SU-DHL-6 (cell line): ENCODE measurements around the gene CXXC5.

Source experiments
- H2AFZ ChIP-seq: fragments of 200-600 bp; sonication (generic); 2 replicates; pipeline ENCODE4 v1.6.1; 2014; ENCODE audit warnings: low read depth, mild to moderate bottlenecking, moderate library complexity, mixed read lengths, antibody characterized with exemption, low read length; ENCODE audit not compliant: severe bottlenecking
- H3F3A ChIP-seq: fragments of 200-600 bp; shearing (Covaris generic); 2 replicates; pipeline ENCODE4 v1.6.0; 2016; ENCODE audit warnings: antibody characterized with exemption, mild to moderate bottlenecking; ENCODE audit not compliant: insufficient read depth
- H3K27ac ChIP-seq: fragments of 200-600 bp; sonication (generic); 2 replicates; pipeline ENCODE4 v1.5.1; 2016; ENCODE audit warnings: low read depth, mild to moderate bottlenecking, low read length, moderate library complexity, mixed read lengths
- H3K27me3 ChIP-seq: fragments of 200-600 bp; sonication (generic), shearing (Covaris generic); 2 replicates; pipeline ENCODE4 v1.6.0; 2014; ENCODE audit warnings: mild to moderate bottlenecking, low read length
- H3K36me3 ChIP-seq: fragments of 200-600 bp; sonication (generic); 2 replicates; pipeline ENCODE4 v1.6.1; 2014; ENCODE audit warnings: mild to moderate bottlenecking, low read length, mixed read lengths
- H3K4me2 ChIP-seq: fragments of 300-600, 200-600 bp; shearing (Covaris generic), sonication (generic); 2 replicates; pipeline ENCODE4 v1.6.0; 2014; ENCODE audit warnings: low read length, low read depth, mild to moderate bottlenecking; ENCODE audit not compliant: poor library complexity, severe bottlenecking
- H3K4me3 ChIP-seq: fragments of 200-600 bp; sonication (generic); 2 replicates; pipeline ENCODE4 v1.5.1; 2014; ENCODE audit warnings: antibody characterized with exemption, low read length, mild to moderate bottlenecking, mixed read lengths; ENCODE audit not compliant: insufficient read depth, poor library complexity, severe bottlenecking
- H3K79me2 ChIP-seq: fragments of 200-600 bp; sonication (generic); 2 replicates; pipeline ENCODE4 v1.6.1; 2014; ENCODE audit warnings: mild to moderate bottlenecking, low read length, moderate library complexity; ENCODE audit not compliant: insufficient read depth
- H3K9ac ChIP-seq: fragments of 200-600 bp; sonication (generic); 2 replicates; pipeline ENCODE4 v1.7.0; 2014; ENCODE audit warnings: mild to moderate bottlenecking, low read length
- H3K9me2 ChIP-seq: fragments of 200-600 bp; sonication (generic); replicated peaks from 2 replicates; pipeline ENCODE4 v1.6.1; 2014; ENCODE audit warnings: low read length; ENCODE audit not compliant: insufficient read depth
- H3K9me3 ChIP-seq: fragments of 200-600 bp; sonication (generic); 2 replicates; pipeline ENCODE4 v1.6.1; 2014; ENCODE audit warnings: low read length, mixed read lengths; ENCODE audit not compliant: insufficient read depth
- H4K20me1 ChIP-seq: fragments of 200-600 bp; sonication (generic); 2 replicates; pipeline ENCODE4 v1.6.1; 2014; ENCODE audit warnings: low read depth, mild to moderate bottlenecking, antibody characterized with exemption, low read length, moderate library complexity, mixed read lengths
- CTCF ChIP-seq: fragments of 200-600 bp; sonication (generic); IDR thresholded peaks from one replicate; pipeline ENCODE4 v1.5.1; 2017; ENCODE audit warnings: antibody characterized with exemption, mild to moderate bottlenecking, low read length, moderate library complexity; ENCODE audit not compliant: insufficient read depth, poor library complexity, severe bottlenecking
- EZH2phosphoT487 ChIP-seq: fragments of 200-600 bp; sonication (generic), shearing (Covaris generic); conservative IDR thresholded peaks from 2 replicates; pipeline ENCODE4 v1.6.1; 2018; ENCODE audit warnings: mild to moderate bottlenecking, antibody characterized with exemption, low read length, moderate library complexity, mixed read lengths

CXXC5 gene

GRCh38 chr5:139639619-139640380, 8.3 kb upstream of the CXXC5 start:
- no peaks in the 10 kb centered on the region for H3K36me3 ChIP-seq
- H4K20me1 ChIP-seq: no peaks in the 10 kb centered on the region
- peaks cover 28% of the 10 kb centered on the region for H3F3A ChIP-seq
- H3K27me3 ChIP-seq: no peaks in the 10 kb centered on the region
- no peak overlapping the region for H3K27ac ChIP-seq
- no peak overlapping the region for H3K4me2 ChIP-seq
- TF ChIP-seq CTCF (no peak), EZH2phosphoT487 (no peak)
- H2AFZ ChIP-seq: no peak overlapping the region
- H3K9me3 ChIP-seq: no peaks in the 10 kb centered on the region
- no peak overlapping the region for H3K4me3 ChIP-seq
- no peak overlapping the region for H3K9ac ChIP-seq
- no peaks in the 10 kb centered on the region for H3K79me2 ChIP-seq
- H3K9me2 ChIP-seq: no peaks in the 10 kb centered on the region

- H2AFZ ChIP-seq: no peak overlapping the region
- no peaks in the 10 kb centered on the region for H3K9me2 ChIP-seq
- H3K4me3 ChIP-seq: no peak overlapping the region
- no peaks in the 10 kb centered on the region for H3K79me2 ChIP-seq
- TF ChIP-seq EZH2phosphoT487 (no peak), CTCF (no peak)
- H3K9me3 ChIP-seq: no peaks in the 10 kb centered on the region
- no peak overlapping the region for H3K4me2 ChIP-seq
- H3K9ac ChIP-seq: no peak overlapping the region
- H3K27me3 ChIP-seq: no peaks in the 10 kb centered on the region
- H4K20me1 ChIP-seq: no peaks in the 10 kb centered on the region
- no peak overlapping the region for H3K27ac ChIP-seq
- H3F3A ChIP-seq: peaks cover 20% of the 10 kb centered on the region
- no peaks in the 10 kb centered on the region for H3K36me3 ChIP-seq
These were observed 7.6 kb upstream of the CXXC5 start for GRCh38 chr5:139640421-139641115.

GRCh38 chr5:139641116-139642080, 6.8 kb upstream of the CXXC5 start:
- H3K4me2 ChIP-seq: no peak overlapping the region
- no peak overlapping the region for H2AFZ ChIP-seq
- no peaks in the 10 kb centered on the region for H3K79me2 ChIP-seq
- no peaks in the 10 kb centered on the region for H3K36me3 ChIP-seq
- H4K20me1 ChIP-seq: no peaks in the 10 kb centered on the region
- TF ChIP-seq CTCF (no peak), EZH2phosphoT487 (no peak)
- H3K9ac ChIP-seq: no peak overlapping the region
- H3K27ac ChIP-seq: no peak overlapping the region
- H3K27me3 ChIP-seq: no peaks in the 10 kb centered on the region
- no peak overlapping the region for H3K4me3 ChIP-seq
- no peaks in the 10 kb centered on the region for H3K9me2 ChIP-seq
- peaks cover 12% of the 10 kb centered on the region for H3F3A ChIP-seq
- H3K9me3 ChIP-seq: no peaks in the 10 kb centered on the region
